NCI-H2081 treated with DMSO at 0.1 percent for 48 hours (cell line): ENCODE data around the gene CAPZA1.

Experiments
- DNase-seq: peaks from one replicate; lab custom pipeline; 2025; lab: John Stamatoyannopoulos, UW

CAPZA1 gene

DNA sequence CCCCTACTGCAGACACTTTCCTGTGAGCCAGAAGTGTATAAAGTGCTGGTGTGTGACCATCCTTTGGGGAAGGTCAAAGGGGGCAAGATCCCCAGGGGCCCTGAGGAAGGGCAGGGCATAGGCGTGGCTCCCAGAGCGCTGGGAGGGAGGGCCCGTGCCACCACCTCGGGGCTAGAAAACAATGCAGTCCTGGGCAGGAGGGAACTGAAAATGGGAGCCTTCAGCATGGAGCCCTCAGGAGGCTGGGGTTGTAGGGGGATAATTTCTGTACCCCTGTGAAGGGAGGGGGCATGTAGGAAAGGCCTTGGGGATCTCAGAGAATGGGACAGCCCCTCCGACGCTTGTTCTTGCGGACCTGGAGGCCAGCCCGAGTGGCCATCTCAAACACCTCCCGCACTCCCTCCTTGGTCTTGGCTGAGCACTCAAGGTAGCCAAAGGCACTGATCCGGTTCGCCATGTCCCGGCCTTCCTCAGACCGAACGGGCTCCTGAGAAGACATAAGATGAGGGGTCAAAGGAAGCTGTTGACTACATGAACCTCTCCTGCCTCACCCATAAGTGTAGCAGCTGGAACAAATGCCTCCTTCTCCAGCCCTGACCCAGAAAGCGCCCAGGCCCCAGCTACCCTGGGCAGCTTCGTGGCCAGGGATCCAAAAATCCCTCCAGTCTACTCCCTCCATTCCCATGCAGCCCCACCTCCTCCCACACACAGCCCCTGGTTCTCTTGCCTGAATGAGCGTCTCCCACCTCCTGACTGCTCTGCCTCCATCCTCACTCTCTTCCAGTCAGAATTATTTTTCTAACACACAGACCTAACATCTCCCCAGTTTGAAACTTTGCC, 81.8 kb downstream of the CAPZA1 start:
- no peak for DNase-seq

DNA sequence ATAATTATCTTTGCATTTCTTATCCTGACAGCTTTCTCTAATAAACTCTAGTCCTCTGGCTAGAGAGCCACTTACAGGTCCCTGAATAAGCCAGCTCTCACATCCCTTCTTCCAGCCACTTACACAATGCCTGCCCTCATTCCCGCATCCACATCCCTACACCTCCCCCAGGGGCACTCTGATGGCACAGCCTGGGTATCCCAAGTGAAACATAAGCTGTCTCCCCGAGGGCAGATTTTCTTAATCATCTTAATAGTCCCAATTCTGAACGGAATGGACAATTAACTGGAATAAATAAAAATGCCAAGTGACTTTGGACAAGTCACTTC, 82.4 kb downstream of the CAPZA1 start:
- no peak for DNase-seq

DNA sequence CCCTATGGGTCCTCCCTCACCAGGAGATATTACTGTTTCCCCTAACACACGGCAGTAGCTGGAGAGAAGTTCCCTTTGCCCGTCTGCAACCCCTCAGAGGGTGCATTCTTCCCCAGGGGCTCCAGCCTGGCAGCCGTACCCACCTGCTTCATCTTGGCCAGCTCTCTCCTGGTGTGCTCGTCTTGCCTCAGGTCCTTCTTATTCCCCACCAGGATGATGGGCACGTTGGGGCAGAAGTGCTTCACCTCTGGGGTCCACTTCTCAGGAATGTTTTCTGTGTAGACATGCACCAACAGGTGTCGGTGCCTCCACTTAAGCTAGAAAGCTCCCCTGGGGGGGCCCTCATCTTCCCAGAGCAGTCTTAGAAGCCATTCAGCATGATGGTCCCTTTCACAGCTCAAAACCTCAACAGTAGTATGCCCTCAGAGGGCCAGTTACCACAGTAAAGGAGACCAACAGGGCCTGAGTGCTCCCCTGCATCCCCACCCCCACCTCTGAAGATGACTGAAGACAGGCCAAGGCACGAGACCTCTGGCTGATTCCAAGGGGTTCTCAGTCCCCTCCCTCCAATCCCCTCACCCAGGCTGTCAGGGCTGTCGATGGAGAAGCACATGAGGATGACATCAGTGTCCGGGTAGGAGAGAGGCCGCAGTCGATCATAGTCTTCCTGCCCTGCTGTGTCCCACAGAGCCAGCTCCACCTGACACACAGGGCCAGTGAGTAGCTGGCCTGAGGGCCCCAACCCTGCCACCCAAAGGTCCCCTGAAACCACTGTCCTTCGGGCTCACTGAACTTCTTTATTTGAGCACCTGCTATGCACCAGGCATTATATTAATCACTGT, 83.0 kb downstream of the CAPZA1 start:
- DNase-seq = no peak

DNA sequence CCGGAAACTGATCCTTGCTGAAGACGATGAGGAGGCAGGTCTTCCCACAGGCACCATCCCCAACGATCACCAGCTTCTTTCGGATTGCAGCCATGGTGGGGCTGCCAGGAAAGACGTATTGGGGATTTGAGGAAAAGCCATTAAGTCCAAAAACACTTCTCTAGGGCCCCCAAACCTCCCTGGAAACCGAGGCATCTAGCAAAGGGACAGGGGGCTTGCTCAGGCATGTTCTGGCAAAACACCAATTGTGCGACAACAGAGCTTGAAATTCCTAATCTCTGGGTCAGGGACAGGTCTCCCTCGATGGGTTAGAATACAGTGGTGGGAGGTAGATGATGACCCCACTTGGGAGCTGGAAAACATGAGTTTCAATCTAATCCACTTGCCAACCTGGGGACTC, 84.1 kb downstream of the CAPZA1 start:
- DNase-seq = no peak

DNA sequence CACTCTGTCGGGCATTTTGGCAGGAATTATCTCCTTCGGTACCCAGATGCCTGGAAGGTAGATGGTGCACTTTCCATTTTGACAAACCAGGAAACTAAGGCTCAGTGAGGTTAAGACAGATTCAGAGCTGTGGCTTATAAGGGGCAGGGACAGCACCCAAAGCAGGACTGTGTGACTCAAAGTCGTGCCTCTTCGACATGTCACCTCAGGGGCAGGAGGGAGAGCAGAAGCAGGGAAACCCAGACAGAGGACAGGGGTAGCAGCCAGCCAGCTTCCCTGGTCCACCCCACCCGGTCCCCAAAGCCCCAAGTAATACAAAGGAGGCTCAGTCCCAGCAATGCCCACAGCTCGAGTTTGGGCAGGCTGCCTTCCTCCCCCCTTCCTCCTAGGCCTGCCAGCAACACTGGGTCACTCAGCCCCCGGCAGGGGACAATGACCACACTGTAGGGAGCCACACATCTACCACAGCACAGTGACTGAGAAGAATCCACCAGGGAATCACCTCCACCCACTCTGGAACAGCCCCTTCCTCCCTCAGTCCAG, 84.8 kb downstream of the CAPZA1 start:
- no peak for DNase-seq

DNA sequence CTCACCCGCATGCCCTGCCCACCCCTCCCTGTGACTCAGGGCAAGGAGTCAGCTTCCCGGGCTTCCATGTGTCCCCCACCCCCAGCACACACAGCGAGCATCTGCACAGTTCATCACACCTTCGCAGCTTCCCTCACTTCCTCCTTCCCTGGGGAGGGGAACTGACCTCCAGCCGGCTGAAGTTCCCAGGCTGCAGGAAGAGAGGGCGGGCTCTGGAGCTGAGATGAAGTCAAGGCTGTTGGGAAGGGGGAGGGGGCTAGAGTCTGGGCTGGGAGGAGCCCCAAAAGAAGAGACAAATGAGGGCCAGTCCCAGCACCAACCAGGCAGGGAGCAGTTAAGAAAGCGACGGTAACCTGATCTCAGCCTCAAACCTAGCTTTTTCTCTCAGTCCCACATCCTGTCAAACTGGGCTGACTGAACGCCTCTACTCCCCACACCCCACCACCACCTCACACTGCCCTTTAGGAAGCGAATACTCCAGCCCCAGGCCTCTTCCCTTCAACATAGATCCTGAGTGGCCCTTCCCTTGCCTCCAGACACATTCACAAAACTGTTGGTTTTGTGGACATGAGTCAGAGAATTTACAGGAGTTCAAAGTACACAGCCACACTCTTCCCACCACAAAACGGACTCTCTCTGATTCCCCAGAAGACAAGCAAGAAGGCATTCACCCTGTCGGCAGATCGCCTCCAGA, 85.4 kb downstream of the CAPZA1 start:
- no peak for DNase-seq

DNA sequence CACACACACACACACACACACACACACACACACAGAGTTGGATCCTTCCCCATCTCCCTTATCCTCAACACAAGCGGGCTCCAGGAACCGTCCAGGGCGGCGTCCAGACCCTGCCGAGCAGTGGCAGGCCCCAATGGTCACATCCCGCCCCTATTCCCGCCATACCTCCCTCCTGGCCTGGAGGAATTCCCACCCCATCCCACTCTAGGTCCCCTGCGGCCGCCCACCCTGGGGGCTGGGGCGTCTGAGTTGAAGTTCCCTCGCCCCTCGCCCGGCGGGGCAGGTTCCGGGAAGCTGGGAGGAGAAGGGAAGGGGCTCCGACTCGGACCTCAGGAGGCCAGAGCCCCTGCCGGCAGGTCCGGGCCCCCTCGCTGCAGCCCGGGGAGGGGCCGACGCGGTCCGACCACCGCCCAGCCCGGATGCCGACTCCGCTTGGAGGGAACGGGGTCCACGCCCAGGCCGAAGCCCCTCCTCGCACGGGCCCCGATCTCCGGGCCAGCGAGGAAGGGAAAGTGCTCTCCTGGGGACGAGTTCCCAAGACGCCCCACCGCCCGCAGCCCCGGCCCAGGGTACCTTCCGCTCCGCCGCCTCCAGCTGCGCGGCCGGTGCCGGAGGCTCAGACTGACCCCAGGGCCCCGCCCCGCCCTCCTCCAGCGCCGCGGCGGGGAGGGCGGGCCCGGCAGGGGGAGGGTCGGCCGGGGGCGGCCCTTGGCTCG, 87.0 kb downstream of the CAPZA1 start, which contains the start of gene RHOC:
Gene RHOC (minus strand): TSS at position 623 of the 716 bp plus-strand sequence. CDS start 3,328 bp downstream, outside the sequence.
- DNase-seq = no peak

DNA sequence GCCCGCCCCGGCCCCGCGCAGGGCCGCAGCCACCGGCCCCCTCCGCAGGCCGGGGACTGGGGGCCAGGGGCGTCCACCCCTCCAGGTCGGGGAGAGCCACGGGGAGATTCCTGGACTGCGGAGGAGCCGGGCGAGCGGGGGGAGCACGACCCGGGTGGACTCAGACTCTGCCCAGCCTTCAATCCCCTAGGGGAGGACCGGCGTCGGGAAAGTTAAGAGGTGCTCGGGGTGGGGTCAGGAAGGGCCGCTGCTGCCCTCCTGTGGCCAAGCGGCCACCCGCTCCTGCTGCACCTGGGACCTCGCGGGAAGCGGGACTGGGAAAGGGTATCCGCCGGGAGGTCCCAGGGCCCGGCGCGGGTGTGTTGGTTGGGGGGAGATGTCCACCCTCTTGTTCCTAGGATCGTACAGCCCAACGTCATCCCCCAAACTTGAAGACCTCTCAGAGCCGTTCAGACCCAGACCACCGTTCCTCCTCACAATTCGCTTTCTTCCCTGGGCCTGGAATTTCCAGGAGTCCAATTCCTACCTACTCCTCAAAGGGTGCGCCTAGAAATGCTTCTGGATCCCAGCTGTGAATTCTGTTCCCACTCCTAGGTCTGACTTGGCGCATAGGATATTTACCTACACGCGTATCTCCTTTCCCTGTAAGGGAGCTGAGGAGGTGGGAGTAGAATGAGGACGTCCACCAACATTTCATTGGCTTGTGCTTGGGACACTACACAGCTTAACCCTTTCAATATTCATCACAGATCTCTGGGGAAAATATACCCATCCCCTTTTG, 87.8 kb downstream of the CAPZA1 start:
- DNase-seq = no peak

DNA sequence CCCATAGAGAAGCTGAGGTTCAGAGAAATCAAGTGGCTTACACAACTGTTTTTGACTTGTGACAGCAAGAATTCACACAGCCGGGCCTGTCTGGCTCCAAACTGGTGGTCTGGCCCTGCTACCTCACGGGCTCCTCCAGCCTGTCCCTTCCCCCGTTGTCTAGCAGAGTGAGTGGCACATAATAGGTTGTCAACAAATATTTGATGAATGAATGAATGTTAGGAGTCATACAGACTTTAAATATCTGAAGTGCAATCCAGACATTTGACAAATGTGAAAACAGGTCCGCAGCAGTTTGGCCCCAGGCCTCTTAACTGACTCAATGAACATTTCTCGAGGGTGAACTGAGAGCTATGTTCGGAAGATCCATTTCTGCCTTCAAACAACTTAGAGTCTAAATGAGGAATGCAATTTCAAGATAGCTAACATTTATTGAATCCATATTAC, 88.4 kb downstream of the CAPZA1 start:
- DNase-seq = no peak

DNA sequence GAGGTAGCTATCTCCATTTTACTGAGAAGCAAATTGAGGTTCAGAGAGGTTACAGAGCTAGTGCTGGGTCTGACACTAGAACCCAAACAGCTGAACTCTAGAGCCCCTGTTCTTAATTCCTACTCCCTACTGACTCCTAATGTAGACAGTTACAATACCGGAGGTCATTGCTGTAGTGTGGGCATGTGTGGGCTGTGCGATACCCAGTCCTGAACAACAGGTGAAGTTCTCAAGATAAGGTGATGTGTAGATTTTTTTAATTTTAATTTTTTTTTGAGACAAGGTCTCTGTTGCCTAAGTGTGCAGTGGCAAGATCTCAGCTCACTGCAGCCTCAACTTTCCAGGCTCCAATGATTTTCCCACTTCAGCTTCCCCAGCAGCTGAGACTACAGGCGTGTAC, 88.9 kb downstream of the CAPZA1 start:
- no peak for DNase-seq

DNA sequence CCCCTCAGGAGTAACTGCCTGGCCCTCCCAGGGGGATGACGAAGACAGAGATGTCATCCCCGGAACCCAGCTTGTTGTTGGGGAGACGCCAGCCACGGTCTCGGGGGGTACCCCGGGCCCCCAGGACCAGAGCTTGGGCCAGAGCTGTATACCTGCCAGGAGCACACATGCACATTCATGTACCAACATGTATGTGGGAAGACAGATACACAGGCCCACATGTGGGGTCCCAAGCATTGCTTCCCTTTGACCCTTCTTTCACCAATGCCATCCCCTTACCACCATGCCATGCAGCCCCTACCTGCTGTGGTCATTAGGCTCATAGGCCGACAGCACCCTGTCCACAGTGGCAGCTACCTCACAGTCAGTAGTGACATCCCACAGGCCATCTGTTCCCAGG, 90.5 kb downstream of the CAPZA1 start:
- no peak for DNase-seq

DNA sequence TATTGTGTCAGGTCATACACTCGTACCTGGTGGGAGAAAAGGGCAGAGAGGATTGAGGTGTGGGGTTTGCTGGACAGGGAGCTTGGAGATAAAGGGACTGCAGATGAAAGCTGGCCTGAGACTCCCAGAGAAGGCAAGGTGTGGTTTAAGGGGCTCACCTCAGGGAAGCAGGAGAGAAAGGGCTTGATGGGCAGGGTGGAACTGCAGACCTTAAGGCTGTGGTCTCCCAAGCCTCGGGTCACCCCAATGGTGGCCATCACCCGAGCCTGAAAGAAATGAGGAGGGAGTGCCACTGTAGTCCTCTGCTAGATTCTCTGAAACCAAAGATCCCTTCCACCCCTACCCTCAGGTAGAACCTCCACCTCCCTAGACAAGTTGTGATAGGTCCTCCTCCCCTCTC, 91.0 kb downstream of the CAPZA1 start:
- DNase-seq = no peak

DNA sequence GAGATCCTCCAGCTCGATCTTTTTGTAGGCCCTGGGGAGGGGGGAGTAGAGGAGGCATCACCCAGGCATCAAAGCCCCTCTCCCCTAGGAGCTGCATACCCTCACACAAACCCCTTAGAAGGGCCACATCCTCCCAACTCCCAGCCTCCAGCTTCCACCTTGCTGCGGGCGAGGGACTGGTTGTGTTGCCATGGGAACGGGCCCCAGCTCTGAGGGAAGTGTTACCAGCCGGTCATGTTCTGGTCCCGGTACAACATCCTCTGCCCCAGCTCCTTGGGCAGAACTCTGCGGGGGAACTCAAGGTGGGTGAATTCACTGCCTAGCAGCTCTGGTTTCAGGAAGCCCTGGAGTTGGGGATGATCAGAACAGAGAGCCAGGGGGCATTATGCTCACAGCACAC, 91.4 kb downstream of the CAPZA1 start:
- no peak for DNase-seq

DNA sequence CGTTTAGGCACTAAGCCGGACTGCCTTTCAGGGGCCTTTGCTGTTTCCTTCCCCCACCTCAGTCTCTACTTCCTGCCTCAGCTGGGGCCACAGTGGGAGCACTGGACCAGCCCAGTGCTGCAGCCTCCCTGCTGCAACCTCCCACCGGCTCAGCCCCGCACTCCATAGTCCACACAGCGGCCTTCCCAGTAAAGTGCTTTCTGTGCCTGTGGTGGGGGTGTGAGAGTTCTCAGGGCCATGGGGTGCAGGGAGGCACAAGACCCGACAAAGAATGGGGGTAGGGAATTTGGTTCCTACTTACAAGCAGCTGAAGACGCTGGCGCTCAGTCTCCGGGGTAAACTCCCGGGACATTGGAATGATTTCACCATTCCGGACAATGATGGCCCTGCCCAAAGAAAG, 92.0 kb downstream of the CAPZA1 start:
- DNase-seq = no peak

DNA sequence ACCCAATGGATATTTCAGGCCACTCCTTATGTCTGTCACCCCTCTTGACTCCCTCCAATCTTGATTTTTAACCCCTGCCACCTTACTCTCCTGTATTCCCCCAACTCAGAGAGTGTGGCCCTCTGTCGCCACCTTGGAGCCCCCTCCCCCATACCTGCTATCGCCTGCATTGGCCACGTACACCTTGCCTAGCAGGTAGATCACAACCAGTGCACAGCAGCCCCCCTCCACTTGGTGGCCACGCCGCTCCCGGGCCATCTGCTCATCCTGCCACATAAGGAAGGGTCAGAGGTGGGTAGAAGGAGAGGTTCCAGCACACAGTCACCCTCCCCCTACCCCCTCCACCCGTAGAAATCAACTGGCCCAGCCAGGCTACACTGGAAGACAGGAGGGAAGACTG, 92.6 kb downstream of the CAPZA1 start:
- no peak for DNase-seq

DNA sequence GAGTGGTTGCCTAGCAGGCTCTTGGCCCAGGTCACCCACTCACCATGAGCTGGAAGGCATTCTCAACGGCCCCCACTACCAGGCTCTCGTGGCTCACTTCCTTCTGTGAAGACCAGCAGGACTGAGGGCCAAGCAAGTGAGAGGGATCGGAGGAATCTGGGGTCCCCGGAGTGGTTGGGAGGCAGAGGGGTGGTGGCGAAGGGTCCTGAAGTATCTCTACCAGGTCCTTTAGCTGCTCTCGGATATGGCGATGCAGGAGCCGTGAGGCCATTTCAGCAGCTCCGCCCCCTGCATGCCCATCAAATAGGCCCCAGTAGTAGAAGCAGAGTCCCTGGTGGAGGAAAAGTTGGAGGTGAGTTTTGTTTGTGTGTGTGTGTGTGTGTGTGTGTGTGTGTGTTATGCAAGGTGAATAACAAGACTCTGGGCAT, 93.1 kb downstream of the CAPZA1 start:
- DNase-seq = no peak

DNA sequence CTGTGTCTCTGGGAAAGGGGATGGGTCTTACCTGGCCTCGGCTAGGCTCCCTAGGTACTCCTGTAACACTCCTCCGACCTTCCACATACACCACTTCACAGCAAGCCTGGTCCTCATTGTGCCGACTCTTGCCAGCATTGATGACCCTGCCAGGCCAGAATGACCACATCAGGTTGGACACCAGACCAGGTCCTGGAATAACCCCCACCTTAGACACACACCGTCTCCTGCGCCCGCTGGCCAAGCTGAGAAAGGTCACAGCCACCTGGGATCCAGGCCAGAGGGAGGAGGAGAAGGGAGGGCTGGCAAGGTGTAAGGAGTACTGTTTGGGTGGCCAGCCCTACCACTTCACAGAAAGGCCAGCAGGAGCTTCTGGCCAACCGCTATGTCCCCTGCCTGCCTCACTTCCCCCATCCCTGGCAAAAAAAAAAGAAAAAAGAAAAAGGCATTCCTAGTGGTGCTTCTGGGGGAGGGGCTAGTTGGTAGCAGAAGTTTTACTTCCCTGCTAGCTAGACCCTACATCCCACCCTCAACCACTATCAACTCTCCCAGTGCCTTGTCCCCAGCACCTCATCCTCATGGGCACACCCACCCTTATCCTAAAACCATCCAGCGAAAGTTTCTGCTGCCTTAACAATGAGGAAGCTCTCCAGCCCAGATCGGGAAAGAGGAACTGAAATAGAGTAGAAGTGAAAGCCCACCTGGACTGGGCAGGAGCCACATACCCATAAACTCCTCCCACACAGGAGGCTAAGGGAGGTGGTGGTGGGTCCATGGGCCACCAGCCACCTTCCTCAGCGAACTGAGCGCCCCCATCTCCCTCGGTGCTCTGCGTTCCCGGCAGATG, 94.1 kb downstream of the CAPZA1 start:
- no peak for DNase-seq

DNA sequence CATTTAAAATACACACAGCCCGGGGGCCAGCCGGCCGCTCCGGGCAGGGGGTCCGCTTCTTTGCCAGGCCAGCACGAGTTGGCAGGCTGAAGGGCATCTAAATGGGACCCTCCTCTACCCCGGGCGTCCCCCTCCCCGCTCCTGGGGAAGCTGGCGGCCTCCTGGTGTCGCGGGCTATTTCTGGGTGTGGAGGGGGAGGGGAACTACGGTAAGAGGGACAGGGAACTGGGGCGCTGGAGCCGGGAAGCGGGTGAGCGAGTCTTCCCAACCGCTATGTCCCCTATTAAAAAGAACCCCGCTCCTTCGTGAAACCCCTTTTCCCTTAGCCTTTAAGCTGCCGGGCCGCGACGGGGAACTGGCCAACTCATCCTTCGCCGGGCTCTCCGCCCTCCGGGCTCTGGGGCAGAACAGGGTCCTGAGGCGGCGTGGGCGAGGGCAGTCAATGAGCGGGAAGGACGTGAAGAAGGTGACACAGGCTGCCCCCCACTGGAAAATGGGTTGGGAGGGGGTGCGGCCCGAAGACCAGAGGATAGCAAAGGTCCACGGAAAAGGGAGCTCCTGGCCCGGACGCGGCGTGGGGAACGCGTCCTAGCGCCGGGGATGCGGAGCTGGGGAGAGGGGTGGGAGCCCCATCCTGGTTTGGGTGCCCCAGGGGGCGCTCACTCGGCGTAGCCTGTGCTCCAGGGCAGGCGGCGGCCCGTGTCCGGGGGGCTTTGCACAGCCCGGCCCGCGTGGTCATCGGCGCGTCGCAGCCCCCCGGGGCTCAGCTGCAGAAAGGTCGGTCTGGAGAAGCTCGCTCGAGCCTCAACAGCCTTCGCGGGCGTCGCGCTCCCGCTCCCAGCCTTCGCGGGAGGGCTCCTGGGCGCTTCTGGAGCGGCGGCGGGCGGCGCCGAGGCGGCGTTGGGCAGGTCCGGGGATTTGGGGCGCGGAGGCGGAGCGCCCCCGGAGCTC, 95.0 kb downstream of the CAPZA1 start:
- DNase-seq = no peak
